Ishikawa (cell line): ENCODE measurements around the gene NFS1.
A peak's percentile ranks its signal among the peaks of the same experiment; 100 is the strongest.

ENCODE experiments used
- EP300 ChIP-seq: IDR thresholded peaks from 2 replicates; pipeline ENCODE4 v1.6.1; 2012; ENCODE audit warnings: borderline replicate concordance
- MAX ChIP-seq: IDR thresholded peaks from 2 replicates; pipeline ENCODE4 v1.6.1; 2012

The NFS1 gene

GRCh38 chr20:35618263-35619131, 80.7 kb downstream of the NFS1 start:
- 0 out of 2 replicates have a peak, but pooled peaks have one; percentile 27 for TF ChIP-seq MAX
- no peak for TF ChIP-seq EP300
